K562 (cell line): Measurements from ENCODE around the gene PLAAT4.

Source experiments
- CEBPG ChIP-seq, 3 experiments: fragments of 200-800 bp in 1 of 3; sonication (Bioruptor generic) in 1 of 3; sonication (generic) in 1 of 3; formaldehyde crosslinking in 1 of 3; IDR thresholded peaks in 2 of 3; conservative IDR thresholded peaks in 1 of 3; 2 replicates each; pipeline versions ENCODE4 v1.6.1 to v1.8.0; 2016 to 2022; ENCODE audit warnings: missing compliant biosample characterization in 2 of 3, missing genetic modification characterization in 2 of 3, mild to moderate bottlenecking in 1 of 3, missing genetic modification reagents in 1 of 3
- HDAC2 ChIP-seq: fragments of 450-650 bp; IDR thresholded peaks from 2 replicates; pipeline ENCODE4 v1.6.1; 2016; ENCODE audit warnings: mild to moderate bottlenecking
- NBN ChIP-seq: fragments of 450-650 bp; IDR thresholded peaks from 2 replicates; pipeline ENCODE4 v1.6.1; 2016; ENCODE audit warnings: low read depth, mild to moderate bottlenecking
- POLR2AphosphoS5 ChIP-seq: IDR thresholded peaks from 2 replicates; pipeline ENCODE4 v1.6.1; 2011; ENCODE audit warnings: mild to moderate bottlenecking, low read depth, low read length, moderate library complexity; ENCODE audit not compliant: control insufficient read depth, insufficient read depth
- ZFX ChIP-seq: sonication (generic); formaldehyde crosslinking; IDR thresholded peaks from 2 replicates; pipeline ENCODE4 v1.8.0; 2022; ENCODE audit warnings: mild to moderate bottlenecking, missing genetic modification reagents, moderate library complexity
- TF ChIP-seq, protein P1 (sequence below), 3 experiments: IDR thresholded peaks in 2 of 3; conservative IDR thresholded peaks in 1 of 3; 2 replicates each; pipeline ENCODE4 v1.5.1; 2011 to 2012; ENCODE audit warnings: low read length in 3 of 3, mild to moderate bottlenecking in 3 of 3, control low read depth in 2 of 3, improper control_type of control experiment in 1 of 3, inconsistent platforms in 1 of 3, low read depth in 1 of 3, mixed read lengths in 1 of 3, moderate library complexity in 1 of 3; ENCODE audit not compliant: insufficient read depth in 2 of 3
- TF ChIP-seq, protein P2 (sequence below), 2 experiments: fragments of 450-650 bp in 1 of 2; IDR thresholded peaks; 2 replicates each; pipeline ENCODE4 v1.6.1; 2011 to 2017; ENCODE audit warnings: low read depth in 2 of 2, antibody characterized with exemption in 1 of 2, borderline replicate concordance in 1 of 2, low read length in 1 of 2, mild to moderate bottlenecking in 1 of 2, mixed read lengths in 1 of 2; ENCODE audit not compliant: control insufficient read depth in 1 of 2
- TF ChIP-seq, protein P3 (sequence below): fragments of 450-650 bp; formaldehyde crosslinking; IDR thresholded peaks from 2 replicates; pipeline ENCODE4 v1.4.0; 2022; ENCODE audit warnings: missing genetic modification characterization
- TF ChIP-seq, protein P4 (sequence below): fragments of 450-650 bp; IDR thresholded peaks from 2 replicates; pipeline ENCODE4 v1.6.1; 2016; ENCODE audit warnings: missing biosample characterization, missing genetic modification characterization

DNA sequence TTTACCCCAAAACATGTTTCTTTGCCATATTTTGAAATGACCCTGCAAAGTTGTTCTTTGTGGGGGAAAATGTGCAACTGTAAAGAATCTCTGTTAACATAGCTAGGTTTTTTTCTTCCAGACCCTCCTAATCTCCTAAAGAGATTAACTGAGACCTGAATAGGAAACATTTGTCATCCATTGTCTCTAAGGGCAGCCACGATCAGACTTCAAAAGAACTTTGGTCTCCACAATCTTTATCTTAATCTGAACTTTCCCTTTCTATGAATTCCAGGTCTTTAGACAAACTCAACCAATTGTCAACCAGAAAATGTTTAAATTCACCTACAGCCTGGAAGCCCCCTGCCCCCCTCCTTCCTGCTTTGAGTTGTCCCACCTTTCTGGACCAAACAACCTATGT is 35.4 kb upstream of the PLAAT4 start:
- TF ChIP-seq CEBPG (CRISPR knock-in tag; IDR thresholded peaks at IDR 0.05) = no peak
- TF ChIP-seq CEBPG (tag; conservative IDR thresholded peaks at IDR 0.05 in 1 of 2, IDR thresholded peaks at IDR 0.05 in 1 of 2) = no peak
- no peak for TF ChIP-seq NBN
- TF ChIP-seq, protein P1, sequence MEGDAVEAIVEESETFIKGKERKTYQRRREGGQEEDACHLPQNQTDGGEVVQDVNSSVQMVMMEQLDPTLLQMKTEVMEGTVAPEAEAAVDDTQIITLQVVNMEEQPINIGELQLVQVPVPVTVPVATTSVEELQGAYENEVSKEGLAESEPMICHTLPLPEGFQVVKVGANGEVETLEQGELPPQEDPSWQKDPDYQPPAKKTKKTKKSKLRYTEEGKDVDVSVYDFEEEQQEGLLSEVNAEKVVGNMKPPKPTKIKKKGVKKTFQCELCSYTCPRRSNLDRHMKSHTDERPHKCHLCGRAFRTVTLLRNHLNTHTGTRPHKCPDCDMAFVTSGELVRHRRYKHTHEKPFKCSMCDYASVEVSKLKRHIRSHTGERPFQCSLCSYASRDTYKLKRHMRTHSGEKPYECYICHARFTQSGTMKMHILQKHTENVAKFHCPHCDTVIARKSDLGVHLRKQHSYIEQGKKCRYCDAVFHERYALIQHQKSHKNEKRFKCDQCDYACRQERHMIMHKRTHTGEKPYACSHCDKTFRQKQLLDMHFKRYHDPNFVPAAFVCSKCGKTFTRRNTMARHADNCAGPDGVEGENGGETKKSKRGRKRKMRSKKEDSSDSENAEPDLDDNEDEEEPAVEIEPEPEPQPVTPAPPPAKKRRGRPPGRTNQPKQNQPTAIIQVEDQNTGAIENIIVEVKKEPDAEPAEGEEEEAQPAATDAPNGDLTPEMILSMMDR (IDR thresholded peaks at IDR 0.05 in 2 of 3, conservative IDR thresholded peaks at IDR 0.05 in 1 of 3; ENCODE audit: insufficient read depth in 2 of 3, low read depth in 1 of 3, low read length in 3 of 3) = no peak
- TF ChIP-seq, protein P2, sequence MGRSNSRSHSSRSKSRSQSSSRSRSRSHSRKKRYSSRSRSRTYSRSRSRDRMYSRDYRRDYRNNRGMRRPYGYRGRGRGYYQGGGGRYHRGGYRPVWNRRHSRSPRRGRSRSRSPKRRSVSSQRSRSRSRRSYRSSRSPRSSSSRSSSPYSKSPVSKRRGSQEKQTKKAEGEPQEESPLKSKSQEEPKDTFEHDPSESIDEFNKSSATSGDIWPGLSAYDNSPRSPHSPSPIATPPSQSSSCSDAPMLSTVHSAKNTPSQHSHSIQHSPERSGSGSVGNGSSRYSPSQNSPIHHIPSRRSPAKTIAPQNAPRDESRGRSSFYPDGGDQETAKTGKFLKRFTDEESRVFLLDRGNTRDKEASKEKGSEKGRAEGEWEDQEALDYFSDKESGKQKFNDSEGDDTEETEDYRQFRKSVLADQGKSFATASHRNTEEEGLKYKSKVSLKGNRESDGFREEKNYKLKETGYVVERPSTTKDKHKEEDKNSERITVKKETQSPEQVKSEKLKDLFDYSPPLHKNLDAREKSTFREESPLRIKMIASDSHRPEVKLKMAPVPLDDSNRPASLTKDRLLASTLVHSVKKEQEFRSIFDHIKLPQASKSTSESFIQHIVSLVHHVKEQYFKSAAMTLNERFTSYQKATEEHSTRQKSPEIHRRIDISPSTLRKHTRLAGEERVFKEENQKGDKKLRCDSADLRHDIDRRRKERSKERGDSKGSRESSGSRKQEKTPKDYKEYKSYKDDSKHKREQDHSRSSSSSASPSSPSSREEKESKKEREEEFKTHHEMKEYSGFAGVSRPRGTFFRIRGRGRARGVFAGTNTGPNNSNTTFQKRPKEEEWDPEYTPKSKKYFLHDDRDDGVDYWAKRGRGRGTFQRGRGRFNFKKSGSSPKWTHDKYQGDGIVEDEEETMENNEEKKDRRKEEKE (IDR thresholded peaks at IDR 0.05; ENCODE audit: borderline replicate concordance in 1 of 2, control insufficient read depth in 1 of 2, low read depth in 2 of 2, low read length in 1 of 2) = no peak
- TF ChIP-seq POLR2AphosphoS5 = no peak
- no peak for TF ChIP-seq ZFX
- no peak for TF ChIP-seq HDAC2
- TF ChIP-seq, protein P3, sequence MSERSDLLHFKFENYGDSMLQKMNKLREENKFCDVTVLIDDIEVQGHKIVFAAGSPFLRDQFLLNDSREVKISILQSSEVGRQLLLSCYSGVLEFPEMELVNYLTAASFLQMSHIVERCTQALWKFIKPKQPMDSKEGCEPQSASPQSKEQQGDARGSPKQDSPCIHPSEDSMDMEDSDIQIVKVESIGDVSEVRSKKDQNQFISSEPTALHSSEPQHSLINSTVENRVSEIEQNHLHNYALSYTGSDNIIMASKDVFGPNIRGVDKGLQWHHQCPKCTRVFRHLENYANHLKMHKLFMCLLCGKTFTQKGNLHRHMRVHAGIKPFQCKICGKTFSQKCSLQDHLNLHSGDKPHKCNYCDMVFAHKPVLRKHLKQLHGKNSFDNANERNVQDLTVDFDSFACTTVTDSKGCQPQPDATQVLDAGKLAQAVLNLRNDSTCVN (CRISPR knock-in tag) = no peak
- TF ChIP-seq, protein P4, sequence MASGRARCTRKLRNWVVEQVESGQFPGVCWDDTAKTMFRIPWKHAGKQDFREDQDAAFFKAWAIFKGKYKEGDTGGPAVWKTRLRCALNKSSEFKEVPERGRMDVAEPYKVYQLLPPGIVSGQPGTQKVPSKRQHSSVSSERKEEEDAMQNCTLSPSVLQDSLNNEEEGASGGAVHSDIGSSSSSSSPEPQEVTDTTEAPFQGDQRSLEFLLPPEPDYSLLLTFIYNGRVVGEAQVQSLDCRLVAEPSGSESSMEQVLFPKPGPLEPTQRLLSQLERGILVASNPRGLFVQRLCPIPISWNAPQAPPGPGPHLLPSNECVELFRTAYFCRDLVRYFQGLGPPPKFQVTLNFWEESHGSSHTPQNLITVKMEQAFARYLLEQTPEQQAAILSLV (tag) = no peak
